ENCODE measurements around the gene TBCK.

- no peak for TF ChIP-seq CTCF (IDR thresholded peaks at IDR 0.05; ENCODE audit: insufficient read depth, low read depth, low read length)
- no peak for TF ChIP-seq EZH2 (IDR thresholded peaks at IDR 0.05; ENCODE audit: insufficient read depth, low read length)
Measured at GRCh38 chr4:106299977-106300376, 16.0 kb downstream of the TBCK start.

All from astrocyte (in vitro differentiated cells and primary cell).